ENCODE results near the gene TMEM117.
"Not testable (repeated sequence)": the region's sequence is repeated elsewhere in the genome, so short reads cannot be mapped to it uniquely, and the experiment has no call there.

Gene TMEM117

DNA sequence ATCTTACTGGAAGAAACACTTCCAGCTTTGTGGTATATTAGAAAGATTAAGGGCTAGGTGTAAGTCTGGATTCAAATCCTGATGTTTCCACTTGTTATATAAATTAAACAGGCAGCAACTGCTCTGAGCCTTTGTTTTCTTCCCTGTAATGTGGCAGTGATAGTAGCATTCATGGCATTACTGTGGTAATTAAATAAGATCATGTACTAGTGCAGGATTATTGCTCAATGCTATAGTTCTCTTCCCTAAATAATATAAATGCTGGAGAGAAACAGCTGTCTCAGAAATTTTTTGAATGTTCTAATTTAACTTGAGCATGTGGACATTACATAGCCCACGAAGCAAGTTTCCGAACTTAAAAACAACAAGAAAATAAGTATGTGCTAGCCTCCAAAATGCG lies 5.4 kb downstream of the TMEM117 start:
- no peak for DNase-seq

GRCh38 chr12:43842259-43842658 lies 6.4 kb downstream of the TMEM117 start:
- no peak for DNase-seq

DNA sequence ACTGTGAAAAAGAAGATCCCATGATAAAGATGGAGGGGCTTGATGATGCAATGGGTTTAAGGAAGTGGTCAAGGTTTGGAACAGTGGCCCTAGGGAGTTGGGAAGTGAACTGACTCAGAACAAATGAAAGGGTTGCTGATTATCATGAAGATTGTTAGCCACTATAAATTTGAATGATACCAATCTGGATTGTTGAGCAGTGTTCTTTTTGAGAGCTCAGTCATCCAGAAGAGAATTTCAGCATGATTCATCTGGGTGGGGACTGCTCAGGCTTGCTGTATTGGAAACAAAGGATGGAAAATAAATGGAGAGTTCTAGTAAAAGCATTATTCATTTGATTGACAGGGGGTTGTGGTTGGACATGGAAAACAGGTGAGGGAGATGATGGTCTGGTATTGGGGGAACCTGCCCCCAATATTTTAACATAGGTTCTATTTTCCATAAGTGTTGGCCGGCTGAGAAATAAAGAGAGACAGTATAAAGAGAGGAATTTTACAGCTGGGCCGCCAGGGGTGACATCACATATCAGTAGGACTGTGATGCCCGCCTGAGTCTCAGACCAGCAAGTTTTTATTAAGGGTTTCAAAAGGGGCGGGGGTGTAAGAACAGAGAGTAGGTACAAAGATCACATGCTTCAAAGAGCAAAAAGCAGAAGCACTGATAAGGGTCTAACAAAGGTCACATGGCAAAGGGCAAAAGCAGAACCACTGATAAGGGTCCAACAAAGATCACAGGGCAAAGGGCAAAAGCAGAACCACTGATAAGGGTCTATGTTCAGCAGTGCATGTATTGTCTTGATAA lies 11.7 kb downstream of the TMEM117 start:
- not testable (repeated sequence) for DNase-seq

- no peak for DNase-seq
Measured at GRCh38 chr12:43848226-43848507, 12.3 kb downstream of the TMEM117 start.

DNA sequence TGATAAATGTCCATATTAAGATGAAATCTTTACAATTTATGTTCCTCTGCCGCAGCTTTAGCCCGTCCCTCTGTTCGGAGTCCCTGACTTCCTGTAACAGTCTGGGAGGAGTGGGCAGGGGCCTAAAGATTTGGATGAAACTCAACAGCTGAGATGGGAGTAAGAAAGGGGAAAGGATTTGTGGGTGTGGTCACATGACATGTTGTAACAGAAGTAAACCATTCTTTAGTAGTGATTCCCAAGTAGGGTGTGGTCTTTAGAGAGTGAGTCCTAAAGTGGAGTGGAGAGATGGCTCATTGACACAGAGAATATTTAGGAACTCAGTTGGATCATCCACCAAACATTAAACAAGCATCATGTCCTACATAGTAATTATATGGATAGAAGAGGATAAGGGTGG lies 12.9 kb downstream of the TMEM117 start:
- DNase-seq: no peak

DNA sequence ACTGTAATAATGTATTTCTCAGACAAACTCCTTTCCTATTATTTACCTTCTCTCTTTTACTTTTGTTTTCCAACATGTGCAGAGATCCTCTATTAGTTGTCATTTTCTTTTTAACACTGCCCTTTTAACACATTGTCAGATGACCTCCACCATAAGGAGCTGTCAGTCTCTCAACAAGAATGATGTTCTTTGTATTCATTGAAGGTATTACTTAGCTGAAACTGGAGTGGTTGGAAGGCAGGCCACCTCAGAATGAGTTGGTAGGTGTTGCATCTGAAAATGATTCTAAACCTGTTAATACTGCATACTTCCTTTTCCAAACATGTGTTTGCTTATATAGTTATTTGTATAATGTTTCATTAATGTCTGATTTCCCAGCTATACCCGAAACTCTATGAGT lies 16.9 kb downstream of the TMEM117 start:
- DNase-seq: no peak

DNA sequence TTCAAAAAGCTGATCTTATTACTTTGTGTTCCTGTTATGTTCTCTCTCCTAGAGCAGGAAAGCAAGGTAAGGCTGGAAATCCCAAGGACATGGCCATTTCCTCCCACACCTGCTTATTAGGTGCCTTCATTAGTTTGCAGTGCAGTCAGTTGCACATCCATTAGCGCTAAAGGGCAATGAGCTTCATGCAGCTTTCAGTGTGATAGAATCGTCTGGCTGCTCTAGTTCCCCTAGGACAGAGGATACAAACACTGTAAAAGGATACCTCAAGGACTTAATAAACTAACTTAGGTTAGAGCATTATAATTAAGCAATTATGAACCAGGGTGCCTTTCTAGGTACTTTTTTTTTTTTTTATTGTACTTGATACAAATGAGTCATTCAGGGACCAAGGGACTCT lies 21.1 kb downstream of the TMEM117 start:
- no peak for DNase-seq

- DNase-seq: no peak
Measured at GRCh38 chr12:43858096-43858495, 22.2 kb downstream of the TMEM117 start.

- DNase-seq: no peak
Measured at GRCh38 chr12:43858991-43859390, 23.1 kb downstream of the TMEM117 start.

DNA sequence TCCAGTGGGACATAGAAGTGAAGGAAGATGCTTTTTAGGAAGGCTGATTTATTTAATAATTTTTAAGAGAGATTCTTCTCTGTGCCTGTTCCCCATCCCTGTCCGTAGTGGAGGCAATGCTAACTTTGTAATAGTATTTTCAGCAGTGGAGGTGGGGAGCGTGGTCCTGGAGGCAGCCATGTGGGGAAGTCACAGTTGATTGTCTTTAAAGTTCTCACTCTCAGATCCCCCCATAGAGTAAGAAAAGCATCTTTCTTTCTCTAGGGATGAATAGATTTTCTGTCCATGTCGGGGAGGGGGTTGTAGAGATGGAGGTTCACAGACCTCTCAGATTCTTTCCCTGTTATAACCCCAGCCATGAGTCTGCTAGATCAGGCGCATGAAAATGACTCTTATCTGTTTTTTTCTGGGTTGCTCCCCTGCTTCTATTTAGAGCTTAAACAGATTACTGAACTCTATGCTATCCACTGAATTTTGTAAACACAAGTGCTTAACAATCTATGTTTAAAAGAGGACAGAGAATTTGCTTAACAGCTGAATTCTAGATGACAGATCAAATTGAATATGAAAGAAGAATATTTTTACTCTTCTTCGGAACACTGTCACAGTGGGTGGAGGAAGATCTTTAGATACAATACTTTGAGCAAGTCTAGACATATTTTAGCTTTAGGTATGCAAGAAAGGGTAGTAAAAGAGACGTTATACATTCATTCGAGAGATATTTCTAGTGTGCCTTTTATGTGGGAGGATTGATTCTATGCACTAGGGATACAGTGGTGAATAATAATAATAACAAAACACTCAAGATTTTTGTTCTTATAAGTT lies 25.3 kb downstream of the TMEM117 start:
- no peak for DNase-seq

DNA sequence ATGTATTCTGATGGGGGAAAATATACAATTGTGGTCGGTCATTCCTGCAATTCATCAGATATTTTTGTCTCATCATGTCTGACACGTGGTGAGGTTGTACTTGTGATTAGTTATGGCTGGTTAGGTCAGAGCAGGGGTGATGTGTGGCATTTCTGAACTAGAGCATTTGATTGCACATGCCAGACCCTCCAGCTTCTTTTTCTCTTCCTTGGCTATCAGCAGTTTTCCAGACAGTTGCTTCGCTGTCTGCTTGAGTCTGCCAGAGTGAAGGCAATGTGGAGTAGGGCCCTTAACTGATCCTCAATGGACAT lies 25.9 kb downstream of the TMEM117 start:
- DNase-seq: no peak

- DNase-seq: no peak
Measured at GRCh38 chr12:43863770-43864366, 28.0 kb downstream of the TMEM117 start.

DNA sequence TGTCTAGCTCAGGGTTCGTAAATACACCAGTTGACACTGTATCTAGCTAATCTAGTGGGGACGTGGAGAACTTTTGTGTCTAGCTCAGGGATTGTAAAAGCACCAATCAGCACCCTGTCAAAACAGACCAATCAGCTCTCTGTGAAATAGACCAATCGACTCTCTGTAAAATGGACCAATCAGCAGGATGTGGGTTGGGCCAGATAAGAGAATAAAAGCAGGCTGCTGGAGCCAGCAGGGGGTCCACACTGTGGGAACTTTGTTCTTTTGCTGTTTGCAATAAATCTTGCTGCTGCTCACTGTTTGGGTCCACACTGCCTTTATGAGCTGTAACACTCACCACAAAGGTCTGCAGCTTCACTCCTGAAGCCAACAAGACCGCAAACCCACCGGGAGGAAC lies 28.7 kb downstream of the TMEM117 start:
- not testable (repeated sequence) for DNase-seq

- DNase-seq: no peak
Measured at GRCh38 chr12:43869184-43869583, 33.3 kb downstream of the TMEM117 start.

DNA sequence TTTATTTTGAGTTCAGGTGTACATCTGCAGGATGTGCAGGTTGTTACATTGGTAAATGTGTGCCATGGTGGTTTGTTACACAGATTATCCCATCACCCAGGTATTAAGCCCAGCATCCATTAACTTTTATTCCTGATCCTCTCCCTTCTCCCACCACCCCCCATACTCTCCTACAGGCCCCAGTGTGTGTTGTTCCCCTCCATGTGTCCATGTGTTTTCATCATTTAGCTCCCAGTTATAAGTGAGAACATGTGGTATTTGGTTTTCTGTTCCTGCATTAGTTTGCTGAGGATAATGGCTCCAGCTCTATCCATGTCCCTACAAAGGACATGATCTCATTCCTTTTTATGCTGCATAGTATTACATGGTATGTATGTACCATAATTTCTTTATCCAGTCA lies 33.9 kb downstream of the TMEM117 start:
- DNase-seq: not testable (repeated sequence)

GRCh38 chr12:43871258-43871657 lies 35.4 kb downstream of the TMEM117 start:
- DNase-seq: not testable (repeated sequence)

DNA sequence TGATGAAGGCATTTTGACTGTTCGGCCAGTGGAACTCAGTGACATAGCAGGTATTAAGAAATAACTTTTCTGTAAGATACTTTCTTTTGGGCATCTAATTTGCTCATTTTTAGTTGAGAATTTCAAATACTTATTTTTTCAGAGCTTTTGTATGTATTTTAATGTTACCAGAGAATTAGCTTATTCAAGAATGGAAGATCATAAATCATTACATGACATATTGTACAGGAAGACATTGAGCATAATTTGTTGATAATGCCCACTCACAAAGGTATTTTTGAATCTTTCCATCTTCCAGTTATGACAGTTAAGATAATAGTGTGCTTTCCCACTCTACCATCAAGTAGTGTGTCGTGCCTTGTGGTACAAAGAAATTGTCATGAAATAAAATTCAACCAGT lies 36.5 kb downstream of the TMEM117 start:
- DNase-seq: no peak

GRCh38 chr12:43878050-43878449 lies 42.2 kb downstream of the TMEM117 start:
- no peak for DNase-seq

GRCh38 chr12:43880547-43880946 lies 44.7 kb downstream of the TMEM117 start:
- no peak for DNase-seq

DNA sequence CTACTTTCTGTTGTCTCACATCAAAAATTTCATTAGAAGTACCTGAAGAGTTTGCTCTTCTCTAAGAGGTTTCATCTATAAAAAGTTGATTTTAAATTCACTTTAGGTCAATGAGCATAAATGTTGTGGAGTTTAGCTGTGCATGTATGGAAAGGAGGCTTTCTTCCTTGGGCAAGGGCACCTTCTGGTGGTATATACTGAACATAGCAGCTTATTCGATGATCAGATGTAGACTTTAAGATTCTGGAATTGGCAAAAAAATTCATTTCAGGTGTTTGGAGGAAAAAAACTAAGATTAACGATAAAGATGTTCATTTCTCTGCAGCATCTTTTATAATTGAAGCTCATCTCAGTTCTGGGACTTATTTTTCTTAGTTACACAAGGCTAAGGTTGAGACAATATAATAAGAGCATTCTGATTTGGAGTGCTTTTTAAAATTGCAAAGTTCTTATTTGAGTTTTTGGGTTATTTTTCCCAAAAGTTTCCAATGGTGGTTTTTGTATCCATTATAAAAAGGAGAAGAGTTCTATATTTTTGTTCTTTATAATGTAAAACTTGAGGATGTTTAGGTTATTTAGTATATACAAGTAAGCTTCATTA lies 46.8 kb downstream of the TMEM117 start:
- DNase-seq: peak in 1 of 2 experiments; percentile 54

GRCh38 chr12:43883311-43883710 lies 47.4 kb downstream of the TMEM117 start:
- DNase-seq: no peak

DNA sequence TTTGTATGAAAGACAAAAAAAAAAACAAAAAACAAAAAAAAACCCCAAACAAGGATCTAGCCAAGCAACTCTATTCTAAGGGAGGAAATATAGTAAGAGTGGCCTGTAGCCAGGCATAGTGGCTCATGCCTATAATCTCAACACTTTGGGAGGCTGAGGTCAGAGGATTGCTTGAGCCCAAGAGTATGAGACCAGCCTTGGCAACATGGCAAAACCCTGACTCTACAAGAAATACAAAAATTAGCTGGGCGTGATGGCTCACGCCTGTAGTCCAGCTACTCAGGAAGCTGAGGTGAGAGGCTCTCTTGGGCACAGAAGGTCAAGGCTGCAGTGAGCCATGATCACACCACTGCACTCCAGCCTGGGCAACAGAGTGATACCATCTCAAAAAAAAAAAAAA lies 47.9 kb downstream of the TMEM117 start:
- DNase-seq: no peak

GRCh38 chr12:43884683-43885410 lies 49.0 kb downstream of the TMEM117 start:
- no peak for DNase-seq

Data from SW 1271 (cell line).